NCI-H446 treated with DMSO at 0.1 percent for 48 hours (cell line): ENCODE data around the gene PCMTD2.
A peak's percentile ranks its signal among the peaks of the same experiment; 100 is the strongest.

Experiments
- DNase-seq: peaks from one replicate; lab custom pipeline; 2025; lab: John Stamatoyannopoulos, UW

Gene PCMTD2

GRCh38 chr20:64255361-64256281, at the start of gene PCMTD2:
TSS of gene PCMTD2 (plus strand) at chr20:64255748. CDS start at chr20:64259966, 4,218 bp downstream.
- DNase-seq: peak; percentile 67

DNA sequence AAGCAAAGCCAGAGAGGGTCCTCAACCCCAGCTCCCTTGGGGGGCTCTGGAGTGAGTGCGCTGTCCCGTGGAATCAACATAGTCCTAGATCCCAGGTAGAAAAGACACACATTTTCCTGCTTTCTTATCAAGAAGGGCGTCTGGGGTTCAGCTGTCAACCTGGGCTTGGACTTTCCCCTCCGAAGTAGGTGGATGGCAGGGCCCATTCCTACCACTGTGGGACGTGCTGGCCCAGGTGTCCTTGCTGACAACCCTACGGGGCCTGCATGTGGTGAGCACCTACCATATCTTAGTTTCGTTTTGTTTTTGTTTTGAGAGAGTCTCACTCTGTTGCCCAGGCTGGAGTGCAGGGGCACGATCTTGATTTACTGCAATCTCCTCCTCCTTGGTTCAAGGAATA, 48.9 kb upstream of the PCMTD2 start:
- no peak for DNase-seq

GRCh38 chr20:64207641-64208590, 47.6 kb upstream of the PCMTD2 start:
- DNase-seq: no peak

GRCh38 chr20:64209148-64209547, 46.4 kb upstream of the PCMTD2 start:
- no peak for DNase-seq

DNA sequence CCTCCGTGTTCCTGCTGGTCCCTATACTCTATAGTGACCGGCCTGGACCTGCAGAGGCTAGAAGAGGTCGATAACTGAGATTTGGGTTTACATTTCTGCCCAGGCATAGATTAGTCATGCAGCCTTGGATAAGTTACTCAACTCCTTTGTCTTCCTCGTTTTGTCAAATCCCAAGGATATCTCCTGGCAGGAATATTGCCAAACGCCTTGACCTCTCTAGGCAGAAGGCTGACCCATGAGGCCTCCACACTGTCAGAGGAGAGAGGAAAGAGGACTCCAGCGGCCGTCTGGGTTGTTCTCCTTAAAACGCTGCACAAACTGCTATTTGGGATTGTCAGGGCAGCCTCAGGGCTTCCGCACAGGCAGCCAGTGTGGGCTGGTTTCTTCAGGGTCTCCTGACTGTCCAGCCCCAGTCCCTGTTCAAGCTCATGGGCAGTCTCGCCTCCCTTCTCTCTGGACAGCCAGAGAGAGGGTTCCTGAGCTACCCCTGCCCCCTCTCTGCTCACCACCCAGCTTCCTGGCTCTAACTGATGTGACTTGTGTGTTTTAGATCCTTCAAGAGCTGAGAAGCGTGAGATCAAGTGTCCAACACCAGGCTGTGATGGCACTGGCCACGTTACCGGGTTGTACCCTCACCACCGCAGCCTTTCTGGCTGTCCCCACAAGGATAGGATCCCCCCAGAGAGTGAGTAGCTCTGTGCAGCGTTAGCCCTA, 44.7 kb upstream of the PCMTD2 start:
- no peak for DNase-seq

DNA sequence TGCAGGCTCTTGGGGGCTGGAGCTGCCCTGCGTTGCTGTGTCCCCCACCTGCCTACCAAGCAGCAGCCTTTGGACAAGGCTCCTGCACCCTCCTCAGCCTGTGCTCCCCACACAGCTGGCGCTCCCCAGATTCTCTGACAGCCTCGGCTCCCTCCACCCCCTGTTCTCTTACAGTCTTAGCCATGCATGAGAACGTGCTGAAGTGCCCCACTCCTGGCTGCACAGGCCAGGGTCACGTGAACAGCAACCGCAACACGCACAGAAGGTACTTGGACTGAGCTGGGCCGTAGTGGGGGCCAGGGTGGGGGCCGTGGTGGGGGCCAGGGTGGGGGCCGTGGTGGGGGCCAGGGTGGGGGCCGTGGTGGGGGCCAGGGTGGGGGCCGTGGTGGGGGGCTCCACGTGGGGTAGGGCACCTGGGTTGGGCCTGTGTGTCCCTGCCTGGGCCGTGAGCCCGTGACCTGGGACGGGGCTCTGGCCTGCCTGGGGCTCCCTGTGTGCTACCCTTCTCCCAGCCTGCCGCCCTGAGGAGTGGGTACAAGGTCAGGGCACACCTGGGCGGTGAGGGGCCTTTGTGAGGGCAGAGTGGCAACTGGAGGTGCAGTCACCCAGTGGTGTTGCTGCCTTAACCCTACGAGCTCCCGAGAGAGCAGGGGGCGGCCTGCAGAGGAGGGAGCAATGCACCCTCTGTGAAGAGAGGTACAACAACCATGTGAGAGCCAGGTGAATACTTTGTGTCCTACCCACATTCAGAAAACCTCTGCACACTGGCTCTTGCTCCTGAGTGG, 43.5 kb upstream of the PCMTD2 start:
- no peak for DNase-seq

DNA sequence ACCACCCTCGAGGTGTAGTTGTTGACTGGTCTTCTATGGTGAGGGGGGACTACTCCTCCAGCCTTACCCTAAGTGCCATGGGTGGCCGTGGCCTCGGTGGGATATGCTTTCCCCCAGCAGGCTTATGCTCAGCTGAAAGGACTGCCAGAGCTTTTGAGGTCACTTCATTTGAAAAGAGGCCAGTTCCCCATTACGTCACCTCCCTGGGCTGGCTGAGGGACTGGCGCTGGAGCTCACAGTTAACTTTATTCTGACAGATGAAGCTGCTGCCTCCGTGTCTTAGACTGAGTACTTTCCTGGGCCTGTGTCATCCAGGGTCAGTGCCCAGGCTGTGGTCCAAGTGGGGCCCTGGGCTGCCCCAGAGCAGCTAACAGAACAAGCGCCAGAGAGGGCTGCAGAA, 42.8 kb upstream of the PCMTD2 start:
- no peak for DNase-seq

DNA sequence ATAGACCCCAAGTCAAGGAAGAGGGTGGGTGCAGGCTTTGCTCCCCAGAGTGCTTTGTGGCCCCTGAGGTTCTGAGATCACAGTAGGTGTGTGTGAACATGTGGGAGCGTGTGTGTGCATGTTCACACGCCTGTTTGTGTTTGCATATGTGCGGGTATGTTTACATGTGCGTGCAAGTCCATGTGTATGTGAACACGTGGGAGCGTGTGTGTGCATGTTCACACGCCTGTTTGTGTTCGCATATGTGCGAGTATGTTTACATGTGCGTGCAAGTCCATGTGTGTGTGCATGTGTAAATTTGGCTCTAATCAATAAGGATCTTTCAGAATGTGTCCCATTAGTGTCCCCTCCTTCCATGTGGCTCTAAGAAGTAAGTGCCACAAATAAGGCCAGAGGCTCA, 41.4 kb upstream of the PCMTD2 start:
- no peak for DNase-seq

- DNase-seq: no peak
These were observed 40.6 kb upstream of the PCMTD2 start for GRCh38 chr20:64214952-64215351.

DNA sequence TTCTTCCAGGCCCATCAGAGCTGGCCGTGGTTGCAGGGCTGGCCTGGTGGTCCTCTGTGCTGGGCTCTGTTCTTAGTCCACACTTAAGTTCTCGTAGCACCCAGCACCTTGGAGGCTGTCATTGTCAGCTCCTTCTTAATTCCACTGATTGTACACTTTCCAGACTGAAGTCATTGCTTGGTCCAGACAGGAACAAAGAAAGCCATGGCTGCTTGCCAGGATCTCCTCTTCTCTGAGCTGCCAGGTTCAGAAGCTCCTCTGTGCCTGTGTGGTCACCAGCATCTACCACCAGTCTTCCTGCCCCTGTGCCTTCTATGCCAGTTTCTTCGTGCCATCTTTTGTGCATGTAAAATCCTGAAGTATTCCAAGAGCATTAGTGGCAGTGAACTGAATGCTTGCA, 39.5 kb upstream of the PCMTD2 start:
- DNase-seq: no peak

DNA sequence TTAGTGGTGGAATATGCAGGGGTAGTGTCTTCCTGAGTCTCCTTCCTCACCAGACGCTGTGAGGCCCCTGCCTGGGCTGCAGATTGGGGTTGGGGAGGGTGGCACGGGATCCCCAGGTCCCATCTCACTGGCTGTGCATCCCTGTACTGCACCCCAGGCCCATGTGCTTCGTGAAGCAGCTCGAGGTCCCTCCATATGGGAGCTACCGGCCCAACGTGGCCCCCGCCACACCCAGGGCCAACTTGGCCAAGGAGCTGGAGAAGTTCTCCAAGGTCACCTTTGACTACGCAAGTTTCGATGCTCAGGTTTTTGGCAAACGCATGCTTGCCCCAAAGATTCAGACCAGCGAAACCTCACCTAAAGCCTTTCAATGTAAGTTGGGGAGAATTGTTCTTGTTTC, 38.6 kb upstream of the PCMTD2 start:
- no peak for DNase-seq

DNA sequence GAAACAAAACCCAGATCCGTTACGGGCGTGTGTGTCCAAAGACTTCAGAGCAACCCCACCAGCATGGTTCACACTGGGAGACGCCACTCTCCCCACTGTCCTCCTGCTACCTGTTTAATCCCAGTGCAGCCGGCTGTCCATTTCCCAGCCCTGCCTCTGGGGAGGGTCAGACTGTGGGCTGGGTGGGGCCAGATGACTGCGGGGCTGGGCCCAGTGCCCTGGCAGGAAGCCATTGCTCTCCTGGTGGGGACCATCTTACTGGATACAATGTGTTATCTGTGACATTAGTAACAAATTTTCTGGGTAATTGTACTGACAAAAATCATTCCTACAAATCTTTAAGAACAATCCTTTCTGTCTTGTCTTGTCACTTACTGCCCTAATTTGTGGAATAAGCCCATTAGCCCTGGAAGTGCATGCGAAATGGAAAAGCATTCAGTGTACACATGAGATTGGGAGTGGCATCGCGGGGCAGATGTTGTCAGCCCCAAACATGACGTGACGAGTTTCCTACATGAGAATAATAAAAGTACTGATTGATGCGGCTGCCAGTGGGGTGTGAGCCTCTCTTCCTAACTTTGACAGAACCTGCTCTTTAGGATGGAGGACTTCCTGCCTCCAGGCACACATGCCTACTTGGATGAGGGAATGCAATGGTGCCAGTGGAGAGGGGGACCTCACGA, 37.9 kb upstream of the PCMTD2 start:
- DNase-seq: no peak

DNA sequence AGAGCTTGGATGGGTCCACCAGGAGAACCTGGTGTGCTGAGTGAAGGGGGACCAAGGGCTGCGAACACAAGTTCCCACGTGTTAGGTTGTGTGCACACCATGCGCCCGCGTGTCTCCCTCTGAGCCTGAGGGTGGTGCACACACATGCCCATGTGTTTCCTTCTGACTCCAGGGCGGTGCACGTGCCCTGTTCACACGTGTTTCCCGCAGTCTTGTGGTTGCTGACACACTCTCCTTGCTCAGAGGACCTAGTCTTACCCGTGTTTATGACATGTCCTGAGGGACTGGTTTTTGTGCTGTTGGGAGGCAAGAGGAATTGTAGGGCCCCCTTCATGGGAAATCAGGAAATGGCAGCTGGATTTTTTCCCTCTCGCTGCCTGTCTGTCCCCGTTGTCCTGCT, 36.3 kb upstream of the PCMTD2 start:
- DNase-seq: no peak

DNA sequence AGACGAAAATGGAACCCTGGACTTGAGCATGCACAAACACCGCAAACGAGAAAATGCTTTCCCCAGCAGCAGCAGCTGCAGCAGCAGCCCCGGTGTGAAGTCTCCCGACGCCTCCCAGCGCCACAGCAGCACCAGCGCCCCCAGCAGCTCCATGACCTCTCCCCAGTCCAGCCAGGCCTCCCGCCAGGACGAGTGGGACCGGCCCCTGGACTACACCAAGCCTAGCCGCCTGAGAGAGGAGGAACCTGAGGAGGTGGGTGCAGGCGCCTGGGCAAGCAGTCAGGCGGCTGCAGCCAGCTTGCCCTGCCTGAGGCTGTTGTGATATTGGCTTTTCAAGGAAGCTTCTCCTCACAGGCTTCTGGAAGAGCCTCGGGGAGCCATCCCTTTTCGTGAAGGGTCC, 35.8 kb upstream of the PCMTD2 start:
- no peak for DNase-seq

GRCh38 chr20:64220420-64220819, 35.1 kb upstream of the PCMTD2 start:
- no peak for DNase-seq

DNA sequence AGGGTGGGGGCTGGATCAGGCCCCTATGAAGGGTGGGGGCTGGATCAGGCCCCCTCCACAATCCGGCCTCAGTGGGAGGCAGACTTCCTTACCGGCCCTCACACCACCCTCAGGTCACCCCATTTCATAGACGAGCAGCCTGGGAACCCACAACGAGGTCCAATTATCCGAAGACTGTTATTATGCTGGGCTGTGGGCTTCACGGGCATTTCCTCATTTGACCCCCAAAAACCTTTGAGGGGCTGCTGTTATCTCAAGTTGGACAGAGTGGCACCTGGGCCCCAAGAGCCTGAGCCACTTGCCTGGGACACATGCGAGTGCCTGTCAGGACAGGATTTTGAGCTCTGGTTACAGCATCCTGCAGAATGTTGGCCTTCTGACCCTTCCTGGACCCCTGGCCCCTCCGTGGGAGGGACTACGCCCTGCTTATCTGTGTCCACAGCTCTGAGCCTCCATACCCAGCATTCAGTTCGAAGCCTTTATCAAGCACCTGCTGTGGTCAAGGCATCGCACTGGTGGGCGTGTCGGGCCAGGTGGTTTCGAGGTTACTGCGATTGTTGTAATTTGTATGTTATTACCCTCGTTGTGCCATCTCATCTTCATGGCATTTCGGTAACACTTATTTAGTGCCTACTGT, 34.5 kb upstream of the PCMTD2 start:
- DNase-seq: no peak

- DNase-seq: no peak
These were observed 33.2 kb upstream of the PCMTD2 start for GRCh38 chr20:64222291-64222735.

DNA sequence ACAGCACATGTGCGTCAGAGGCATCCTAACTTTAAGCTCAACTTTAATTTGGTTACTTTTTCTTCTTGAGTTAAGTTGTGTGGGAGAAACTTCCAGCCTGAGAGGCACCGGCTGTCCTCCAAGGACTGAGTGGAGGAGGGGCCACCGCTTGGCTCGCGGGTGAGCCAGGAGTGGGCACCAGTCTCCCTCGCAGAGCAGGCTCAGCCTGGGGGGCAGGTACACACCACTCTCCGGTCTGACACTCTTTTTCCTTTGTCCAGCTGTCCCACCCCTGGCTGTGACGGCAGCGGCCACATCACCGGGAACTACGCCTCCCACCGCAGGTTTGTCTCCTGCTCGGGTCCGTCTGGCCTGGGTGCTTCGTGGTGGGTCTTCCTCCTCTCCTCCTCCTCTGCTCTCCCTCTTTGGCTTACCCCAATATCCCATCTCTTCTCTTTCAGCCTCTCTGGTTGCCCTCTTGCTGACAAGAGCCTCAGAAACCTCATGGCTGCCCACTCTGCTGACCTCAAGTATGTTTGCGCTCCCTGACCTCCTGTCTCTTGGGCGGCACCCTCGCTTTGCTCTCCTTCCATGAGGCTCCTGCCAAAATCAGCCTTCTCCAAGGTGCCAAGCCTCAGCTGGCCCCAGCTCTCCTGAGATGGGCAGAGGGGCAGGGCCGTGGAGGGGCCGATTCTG, 32.6 kb upstream of the PCMTD2 start:
- DNase-seq: no peak

DNA sequence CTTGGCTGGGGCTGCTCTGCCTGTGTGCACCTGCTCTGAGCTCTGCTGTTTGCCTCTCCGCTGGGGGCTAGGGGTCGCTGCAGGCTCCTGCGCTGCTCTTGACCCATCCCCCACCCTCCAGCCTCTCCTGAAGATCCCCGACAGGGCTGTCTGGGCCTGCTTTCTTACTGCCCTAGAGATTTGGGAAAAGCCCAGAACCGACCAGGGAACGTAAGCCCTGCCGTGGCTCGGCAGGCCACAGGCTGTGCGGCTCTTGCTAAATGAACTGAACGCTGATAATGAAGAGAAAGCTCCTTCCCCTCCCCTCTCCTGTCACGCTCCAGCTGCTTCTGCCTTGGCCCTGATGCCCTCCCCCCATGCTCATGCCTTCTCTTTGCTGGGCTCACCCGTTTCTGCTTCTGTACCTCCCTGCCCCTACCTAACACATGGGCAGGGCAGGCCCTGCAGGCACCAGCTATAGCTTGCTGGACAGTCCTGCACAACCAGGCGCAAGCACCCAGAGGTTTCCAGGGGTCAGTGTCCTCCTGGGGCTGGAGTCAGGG, 32.0 kb upstream of the PCMTD2 start:
- DNase-seq: no peak
